Measurements from ENCODE around the gene LACRT. TPM values are rescaled to one million over a fixed set of nuclear protein-coding genes. Genes with fewer than 3 reads are reported as not detected.
"Not testable (repeated sequence)": the region's sequence is repeated elsewhere in the genome, so short reads cannot be mapped to it uniquely, and the experiment has no call there.

Gene LACRT
- total and polyA plus RNA-seq, 4 donors = not detected

DNA sequence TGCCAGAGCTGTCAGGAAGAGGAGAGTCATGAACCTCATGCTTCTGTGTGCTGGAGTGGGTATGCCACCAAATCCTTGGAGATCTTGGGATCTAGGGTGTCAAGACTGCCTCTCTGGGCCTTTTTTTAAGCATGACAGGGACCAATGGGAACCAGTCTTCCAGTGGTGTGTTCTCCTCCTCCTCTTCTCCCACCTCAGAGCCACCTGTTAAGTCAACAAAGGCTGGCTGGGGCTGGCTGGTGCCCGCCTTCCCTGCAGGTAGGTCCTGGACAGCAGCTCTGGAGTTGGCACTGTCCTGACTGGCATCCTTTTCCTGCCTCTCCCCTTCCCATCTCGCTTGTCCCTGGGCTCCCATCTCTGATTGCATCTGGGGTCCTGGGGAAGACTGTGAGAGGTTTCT lies 13.6 kb upstream of the LACRT start, which contains the start of gene DCD:
DCD (minus strand) TSS at position 101 of the 400 bp plus-strand sequence; CDS start at position 39, 62 bp downstream.
- DNase-seq (ENCODE audit: low read depth in 4 of 6, low spot score in 6 of 6) = no peak
- 90% methylated on average over 1 of the region's 2 CpGs for WGBS (ENCODE audit: insufficient coverage)
- H3K36me3 ChIP-seq (ENCODE audit: control insufficient read depth, insufficient read depth, low read length) = no peaks in the 10 kb centered on the region

DNA sequence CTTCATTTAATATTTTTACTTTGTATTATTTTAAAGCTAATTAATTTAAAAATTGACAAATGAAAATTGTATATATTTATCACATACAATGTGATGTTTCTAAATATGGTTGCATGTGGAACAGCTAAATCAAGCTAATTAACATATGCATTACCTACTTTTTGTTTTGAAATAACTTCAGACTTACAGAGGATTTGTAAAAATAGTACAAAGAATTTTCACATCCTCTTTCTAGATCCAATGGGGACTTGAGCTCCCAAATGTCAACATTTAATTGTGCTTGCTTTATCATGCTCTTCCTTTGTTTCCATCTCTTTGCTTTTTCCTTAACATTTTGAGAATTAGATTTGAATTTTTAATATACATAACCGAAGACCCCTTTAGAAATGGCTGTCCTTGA lies 6.9 kb upstream of the LACRT start:
- DNase-seq (ENCODE audit: low read depth in 4 of 6, low spot score in 6 of 6) = no peak
- Histone ChIP-seq H3K27me3 (ENCODE audit: control insufficient read depth, insufficient read depth, low read length) (no peaks in the 10 kb centered on the region), H3K4me3 (ENCODE audit: low read depth, low read length) (no peak overlapping the region), H3K4me1 (ENCODE audit: control insufficient read depth, insufficient read depth, low read length) (no peaks in the 10 kb centered on the region), H3K36me3 (ENCODE audit: control insufficient read depth, insufficient read depth, low read length) (no peaks in the 10 kb centered on the region), H3K27ac (ENCODE audit: low read depth, low read length) (no peak overlapping the region), H3K9me3 (ENCODE audit: control insufficient read depth, insufficient read depth, low read length) (no peaks in the 10 kb centered on the region)
- no CpG with 5 or more reads among the region's 1 CpG for WGBS (ENCODE audit: insufficient coverage)

More for the DNA sequence above, 13.6 kb upstream of the LACRT start, which contains the start of gene DCD:
- Histone ChIP-seq H3K4me1 (ENCODE audit: control insufficient read depth, insufficient read depth, low read length) (no peaks in the 10 kb centered on the region), H3K9me3 (ENCODE audit: control insufficient read depth, insufficient read depth, low read length) (no peaks in the 10 kb centered on the region), H3K27ac (ENCODE audit: low read depth, low read length) (no peak within 1 kb of the TSS), H3K27me3 (ENCODE audit: control insufficient read depth, insufficient read depth, low read length) (no peaks in the 10 kb centered on the region), H3K4me3 (ENCODE audit: low read depth, low read length) (no peak within 1 kb of the TSS)

DNA sequence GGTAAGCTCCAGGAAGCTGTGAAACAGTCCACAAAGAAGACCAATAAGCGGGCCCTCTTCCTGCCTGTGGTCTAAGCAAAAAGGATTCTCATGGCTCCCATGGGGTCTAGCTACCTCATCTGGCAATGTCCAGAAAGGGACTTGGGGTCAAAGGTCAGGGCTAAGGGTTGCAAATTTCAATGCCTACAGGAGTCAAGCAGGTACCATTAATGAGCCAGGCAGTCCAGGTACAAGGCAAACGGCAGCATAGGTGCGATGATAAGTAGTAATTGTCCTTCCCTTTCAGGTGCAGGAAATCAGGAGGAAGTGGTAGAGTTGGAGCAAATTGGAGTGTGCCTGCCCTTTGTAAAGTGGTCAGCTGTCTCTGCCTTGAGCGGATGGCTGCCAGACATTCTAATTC lies 6.4 kb upstream of the LACRT start:
- Histone ChIP-seq H3K9me3 (ENCODE audit: control insufficient read depth, insufficient read depth, low read length) (no peaks in the 10 kb centered on the region), H3K27me3 (ENCODE audit: control insufficient read depth, insufficient read depth, low read length) (no peaks in the 10 kb centered on the region), H3K4me1 (ENCODE audit: control insufficient read depth, insufficient read depth, low read length) (no peaks in the 10 kb centered on the region), H3K36me3 (ENCODE audit: control insufficient read depth, insufficient read depth, low read length) (no peaks in the 10 kb centered on the region), H3K27ac (ENCODE audit: low read depth, low read length) (no peak overlapping the region), H3K4me3 (ENCODE audit: low read depth, low read length) (no peak overlapping the region)
- WGBS (ENCODE audit: insufficient coverage) = 89% methylated on average over 3 of the region's 4 CpGs
- DNase-seq (ENCODE audit: low read depth in 4 of 6, low spot score in 6 of 6) = no peak

GRCh38 chr12:54639112-54639511 lies 4.4 kb upstream of the LACRT start:
- not testable (repeated sequence) for H3K27me3 ChIP-seq (ENCODE audit: control insufficient read depth, insufficient read depth, low read length); H3K9me3 ChIP-seq (ENCODE audit: control insufficient read depth, insufficient read depth, low read length); H3K36me3 ChIP-seq (ENCODE audit: control insufficient read depth, insufficient read depth, low read length); H3K27ac ChIP-seq (ENCODE audit: low read depth, low read length); H3K4me3 ChIP-seq (ENCODE audit: low read depth, low read length); DNase-seq (ENCODE audit: low read depth in 4 of 6, low spot score in 6 of 6); H3K4me1 ChIP-seq (ENCODE audit: control insufficient read depth, insufficient read depth, low read length)
- no CpG with 5 or more reads among the region's 2 CpGs for WGBS (ENCODE audit: insufficient coverage)

GRCh38 chr12:54631988-54632728 lies 2.5 kb downstream of the LACRT start:
- Histone ChIP-seq H3K36me3 (ENCODE audit: control insufficient read depth, insufficient read depth, low read length) (no peaks in the 10 kb centered on the region), H3K9me3 (ENCODE audit: control insufficient read depth, insufficient read depth, low read length) (peaks cover 2% of the 10 kb centered on the region), H3K27me3 (ENCODE audit: control insufficient read depth, insufficient read depth, low read length) (no peaks in the 10 kb centered on the region), H3K4me3 (ENCODE audit: low read depth, low read length) (no peak overlapping the region), H3K4me1 (ENCODE audit: control insufficient read depth, insufficient read depth, low read length) (no peaks in the 10 kb centered on the region), H3K27ac (ENCODE audit: low read depth, low read length) (no peak overlapping the region)
- 66% methylated on average over 8 of the region's 8 CpGs for WGBS (ENCODE audit: insufficient coverage)
- no peak for DNase-seq (ENCODE audit: low read depth in 4 of 6, low spot score in 6 of 6)

GRCh38 chr12:54631551-54631950 lies 3.1 kb downstream of the LACRT start:
- no peaks in the 10 kb centered on the region for H3K27me3 ChIP-seq (ENCODE audit: control insufficient read depth, insufficient read depth, low read length)
- H3K27ac ChIP-seq (ENCODE audit: low read depth, low read length) = no peak overlapping the region
- H3K9me3 ChIP-seq (ENCODE audit: control insufficient read depth, insufficient read depth, low read length) = peaks cover 2% of the 10 kb centered on the region
- no CpG with 5 or more reads among the region's 5 CpGs for WGBS (ENCODE audit: insufficient coverage)
- H3K4me1 ChIP-seq (ENCODE audit: control insufficient read depth, insufficient read depth, low read length) = no peaks in the 10 kb centered on the region
- H3K4me3 ChIP-seq (ENCODE audit: low read depth, low read length) = no peak overlapping the region
- DNase-seq (ENCODE audit: low read depth in 4 of 6, low spot score in 6 of 6) = no peak
- no peaks in the 10 kb centered on the region for H3K36me3 ChIP-seq (ENCODE audit: control insufficient read depth, insufficient read depth, low read length)

- DNase-seq (ENCODE audit: low read depth in 4 of 6, low spot score in 6 of 6) = no peak
- Histone ChIP-seq H3K27me3 (ENCODE audit: control insufficient read depth, insufficient read depth, low read length) (no peaks in the 10 kb centered on the region), H3K4me1 (ENCODE audit: control insufficient read depth, insufficient read depth, low read length) (no peaks in the 10 kb centered on the region), H3K9me3 (ENCODE audit: control insufficient read depth, insufficient read depth, low read length) (peaks cover 2% of the 10 kb centered on the region), H3K27ac (ENCODE audit: low read depth, low read length) (no peak overlapping the region), H3K4me3 (ENCODE audit: low read depth, low read length) (no peak overlapping the region), H3K36me3 (ENCODE audit: control insufficient read depth, insufficient read depth, low read length) (no peaks in the 10 kb centered on the region)
- 86% methylated on average over 1 of the region's 2 CpGs for WGBS (ENCODE audit: insufficient coverage)
These were observed 4.8 kb downstream of the LACRT start for GRCh38 chr12:54629925-54630324.

DNA sequence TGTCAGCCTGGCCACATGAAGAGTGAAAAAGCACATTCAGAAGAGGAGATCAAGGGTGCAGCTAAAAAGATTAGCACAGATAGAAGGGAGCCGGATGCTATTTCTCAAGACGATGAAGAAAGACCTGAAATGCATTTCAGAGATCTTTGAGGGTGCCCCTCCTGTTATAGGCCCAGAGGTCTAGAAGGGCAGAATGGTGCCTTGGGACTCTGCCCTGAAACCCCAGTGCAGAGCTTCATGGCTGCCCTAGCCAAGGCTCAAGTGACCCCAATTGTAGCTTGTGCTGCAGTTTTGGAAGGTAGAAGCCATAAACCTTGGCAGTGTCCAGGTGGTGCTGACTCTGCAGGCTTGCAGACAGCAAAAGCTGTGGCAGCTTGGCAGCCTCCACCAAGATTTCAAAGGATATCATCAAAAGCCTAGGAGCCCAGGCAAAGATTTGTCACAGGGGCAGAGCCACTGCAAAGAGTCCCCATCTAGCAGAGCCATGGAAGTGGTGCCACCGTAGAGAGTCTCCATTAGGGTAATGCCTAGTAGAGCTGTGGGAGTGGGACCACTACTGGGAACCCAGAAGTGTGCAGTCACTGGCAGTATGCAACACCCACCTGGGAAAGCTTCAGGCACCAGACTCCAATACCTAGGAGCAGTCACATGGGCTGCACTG lies 6.4 kb downstream of the LACRT start:
- no peaks in the 10 kb centered on the region for H3K36me3 ChIP-seq (ENCODE audit: control insufficient read depth, insufficient read depth, low read length)
- no peak for DNase-seq (ENCODE audit: low read depth in 4 of 6, low spot score in 6 of 6)
- H3K27me3 ChIP-seq (ENCODE audit: control insufficient read depth, insufficient read depth, low read length) = no peaks in the 10 kb centered on the region
- no peak overlapping the region for H3K4me3 ChIP-seq (ENCODE audit: low read depth, low read length)
- 99% methylated on average over 3 of the region's 3 CpGs for WGBS (ENCODE audit: insufficient coverage)
- H3K27ac ChIP-seq (ENCODE audit: low read depth, low read length) = no peak overlapping the region
- H3K4me1 ChIP-seq (ENCODE audit: control insufficient read depth, insufficient read depth, low read length) = no peaks in the 10 kb centered on the region
- peaks cover 2% of the 10 kb centered on the region for H3K9me3 ChIP-seq (ENCODE audit: control insufficient read depth, insufficient read depth, low read length)

DNA sequence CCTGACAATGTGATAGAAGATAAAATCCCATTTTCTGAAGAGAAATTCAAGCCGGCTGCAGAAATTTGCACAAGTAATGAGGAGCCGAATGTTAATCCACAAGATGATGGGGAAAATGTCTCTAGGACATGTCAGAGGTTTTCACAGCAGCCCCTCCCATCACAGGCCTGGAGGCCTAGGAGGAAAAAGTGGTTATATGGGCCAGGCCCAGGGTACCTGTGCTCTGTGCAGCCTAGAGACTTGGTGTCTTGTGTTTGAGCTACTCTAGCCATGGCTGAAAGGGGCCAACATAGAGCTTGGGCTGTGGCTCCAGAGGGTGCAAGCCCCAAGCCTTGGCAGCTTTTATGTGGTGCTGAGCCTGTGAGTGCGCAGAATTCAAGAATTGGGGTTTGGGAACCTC lies 7.4 kb downstream of the LACRT start:
- no peaks in the 10 kb centered on the region for H3K36me3 ChIP-seq (ENCODE audit: control insufficient read depth, insufficient read depth, low read length)
- no peaks in the 10 kb centered on the region for H3K27me3 ChIP-seq (ENCODE audit: control insufficient read depth, insufficient read depth, low read length)
- 93% methylated on average over 3 of the region's 3 CpGs for WGBS (ENCODE audit: insufficient coverage)
- H3K4me1 ChIP-seq (ENCODE audit: control insufficient read depth, insufficient read depth, low read length) = no peaks in the 10 kb centered on the region
- DNase-seq (ENCODE audit: low read depth in 4 of 6, low spot score in 6 of 6) = no peak
- peaks cover 2% of the 10 kb centered on the region for H3K9me3 ChIP-seq (ENCODE audit: control insufficient read depth, insufficient read depth, low read length)
- no peak overlapping the region for H3K27ac ChIP-seq (ENCODE audit: low read depth, low read length)
- no peak overlapping the region for H3K4me3 ChIP-seq (ENCODE audit: low read depth, low read length)

- Histone ChIP-seq H3K36me3 (ENCODE audit: control insufficient read depth, insufficient read depth, low read length) (no peaks in the 10 kb centered on the region), H3K9me3 (ENCODE audit: control insufficient read depth, insufficient read depth, low read length) (peaks cover 2% of the 10 kb centered on the region), H3K27me3 (ENCODE audit: control insufficient read depth, insufficient read depth, low read length) (no peaks in the 10 kb centered on the region), H3K4me3 (ENCODE audit: low read depth, low read length) (no peak overlapping the region), H3K27ac (ENCODE audit: low read depth, low read length) (no peak overlapping the region), H3K4me1 (ENCODE audit: control insufficient read depth, insufficient read depth, low read length) (no peaks in the 10 kb centered on the region)
- no peak for DNase-seq (ENCODE audit: low read depth in 4 of 6, low spot score in 6 of 6)
These were observed 9.1 kb downstream of the LACRT start for GRCh38 chr12:54625598-54625997.

Measured in spinal cord (tissue), 10 donors.